LoVo (cell line): ENCODE results near the gene NUDT9.
"Not testable (repeated sequence)": the region's sequence is repeated elsewhere in the genome, so short reads cannot be mapped to it uniquely, and the experiment has no call there.

Experiments
- DNase-seq: peaks from one replicate; pipeline ENCODE4 v3.0.0-alpha.2; 2016; ENCODE audit warnings: low spot score

The NUDT9 gene

GRCh38 chr4:87409420-87409939 lies 12.9 kb upstream of the NUDT9 start:
- peak; percentile 21 for DNase-seq

GRCh38 chr4:87410157-87410556 lies 12.2 kb upstream of the NUDT9 start:
- DNase-seq: no peak

GRCh38 chr4:87410679-87411078 lies 11.7 kb upstream of the NUDT9 start:
- DNase-seq: no peak

- DNase-seq: no peak
Observed at GRCh38 chr4:87414816-87415215, 7.6 kb upstream of the NUDT9 start.

GRCh38 chr4:87416965-87417364 lies 5.4 kb upstream of the NUDT9 start:
- no peak for DNase-seq

- DNase-seq: not testable (repeated sequence)
Observed at GRCh38 chr4:87418410-87418809, 4.0 kb upstream of the NUDT9 start.

GRCh38 chr4:87419578-87420249 lies 2.7 kb upstream of the NUDT9 start:
- no peak for DNase-seq

GRCh38 chr4:87420276-87420830 lies 2.0 kb upstream of the NUDT9 start:
- no peak for DNase-seq

- no peak for DNase-seq
Observed at GRCh38 chr4:87423317-87424098, 1.1 kb downstream of the NUDT9 start.

GRCh38 chr4:87424099-87424543 lies 1.7 kb downstream of the NUDT9 start:
- not testable (repeated sequence) for DNase-seq

- no peak for DNase-seq
Observed at GRCh38 chr4:87425711-87426110, 3.3 kb downstream of the NUDT9 start.

GRCh38 chr4:87426865-87427517 lies 4.6 kb downstream of the NUDT9 start:
- no peak for DNase-seq

- DNase-seq: no peak
Observed at GRCh38 chr4:87427518-87427868, 5.1 kb downstream of the NUDT9 start.

- no peak for DNase-seq
Observed at GRCh38 chr4:87428979-87429378, 6.6 kb downstream of the NUDT9 start.

GRCh38 chr4:87430038-87430437 lies 7.7 kb downstream of the NUDT9 start:
- DNase-seq: no peak

GRCh38 chr4:87433342-87433741 lies 11.0 kb downstream of the NUDT9 start:
- no peak for DNase-seq

GRCh38 chr4:87442889-87443288 lies 20.5 kb downstream of the NUDT9 start:
- no peak for DNase-seq

GRCh38 chr4:87444741-87445140 lies 22.4 kb downstream of the NUDT9 start:
- no peak for DNase-seq

- DNase-seq: no peak
Observed at GRCh38 chr4:87445964-87446363, 23.6 kb downstream of the NUDT9 start.

GRCh38 chr4:87446375-87446774 lies 24.0 kb downstream of the NUDT9 start:
- DNase-seq: not testable (repeated sequence)

- no peak for DNase-seq
Observed at GRCh38 chr4:87451537-87451936, 29.2 kb downstream of the NUDT9 start.

GRCh38 chr4:87458913-87459312 lies 36.5 kb downstream of the NUDT9 start:
- no peak for DNase-seq

GRCh38 chr4:87461281-87461700 lies 38.9 kb downstream of the NUDT9 start:
- no peak for DNase-seq
